Suprapubic skin (tissue), 3 donors: ENCODE measurements around the gene NARF.

Experiments
- POLR2A ChIP-seq, 2 donors: fragments of 450-650 bp; IDR thresholded peaks; one replicate each; pipeline ENCODE4 v1.6.1; 2017; ENCODE audit warnings: antibody characterized with exemption in 2 of 2, mild to moderate bottlenecking in 2 of 2, moderate library complexity in 2 of 2
- TF ChIP-seq, protein P1 (sequence below), 2 donors: fragments of 200-600 bp in 1 of 2; fragments of 450-650 bp in 1 of 2; sonication (generic) in 1 of 2; IDR thresholded peaks; one replicate each; pipeline ENCODE4 v1.5.1; 2016 to 2019; ENCODE audit warnings: antibody characterized with exemption in 2 of 2, mild to moderate bottlenecking in 1 of 2, moderate library complexity in 1 of 2

DNA sequence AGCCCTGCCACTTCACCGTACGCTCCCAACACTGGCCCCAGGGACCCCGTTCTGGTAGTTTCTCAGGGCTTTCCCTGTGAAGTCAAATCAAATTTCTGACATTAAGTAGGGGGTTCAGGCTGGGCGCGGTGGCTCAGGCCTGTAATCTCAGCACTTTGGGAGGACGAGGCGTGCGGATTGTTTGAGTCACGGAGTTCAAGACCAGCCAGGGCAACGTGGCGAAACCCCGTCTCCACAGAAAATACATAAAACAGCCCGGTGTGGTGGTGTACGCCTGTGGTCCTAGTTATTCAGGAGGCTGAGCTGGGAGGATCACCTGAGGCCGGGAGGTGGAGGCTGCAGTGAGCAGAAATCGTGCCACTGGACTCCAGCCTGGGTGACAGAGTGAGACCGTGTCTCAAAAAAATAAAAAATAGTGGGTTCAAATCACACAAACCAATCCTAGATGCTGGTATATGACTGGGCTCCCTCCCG lies 8.6 kb upstream of the NARF start:
- no peak for TF ChIP-seq POLR2A (IDR thresholded peaks at IDR 0.05)
- TF ChIP-seq, protein P1, sequence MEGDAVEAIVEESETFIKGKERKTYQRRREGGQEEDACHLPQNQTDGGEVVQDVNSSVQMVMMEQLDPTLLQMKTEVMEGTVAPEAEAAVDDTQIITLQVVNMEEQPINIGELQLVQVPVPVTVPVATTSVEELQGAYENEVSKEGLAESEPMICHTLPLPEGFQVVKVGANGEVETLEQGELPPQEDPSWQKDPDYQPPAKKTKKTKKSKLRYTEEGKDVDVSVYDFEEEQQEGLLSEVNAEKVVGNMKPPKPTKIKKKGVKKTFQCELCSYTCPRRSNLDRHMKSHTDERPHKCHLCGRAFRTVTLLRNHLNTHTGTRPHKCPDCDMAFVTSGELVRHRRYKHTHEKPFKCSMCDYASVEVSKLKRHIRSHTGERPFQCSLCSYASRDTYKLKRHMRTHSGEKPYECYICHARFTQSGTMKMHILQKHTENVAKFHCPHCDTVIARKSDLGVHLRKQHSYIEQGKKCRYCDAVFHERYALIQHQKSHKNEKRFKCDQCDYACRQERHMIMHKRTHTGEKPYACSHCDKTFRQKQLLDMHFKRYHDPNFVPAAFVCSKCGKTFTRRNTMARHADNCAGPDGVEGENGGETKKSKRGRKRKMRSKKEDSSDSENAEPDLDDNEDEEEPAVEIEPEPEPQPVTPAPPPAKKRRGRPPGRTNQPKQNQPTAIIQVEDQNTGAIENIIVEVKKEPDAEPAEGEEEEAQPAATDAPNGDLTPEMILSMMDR (IDR thresholded peaks at IDR 0.05) = no peak
